H1 (cell line): ENCODE data around the gene GGA1.

Experiments used
- ATF3 ChIP-seq: IDR thresholded peaks from 2 replicates; pipeline ENCODE4 v1.6.1; 2011; ENCODE audit warnings: low read depth, mild to moderate bottlenecking, low read length; ENCODE audit not compliant: insufficient read depth
- CTCF ChIP-seq, 3 experiments: IDR thresholded peaks; 1 replicate in 2 of 3; 2 replicates in 1 of 3; pipeline versions ENCODE4 v1.5.1 to v1.6.1; 2011; ENCODE audit warnings: low read length in 3 of 3, mild to moderate bottlenecking in 3 of 3, inconsistent platforms in 2 of 3, low read depth in 1 of 3, moderate library complexity in 1 of 3; ENCODE audit not compliant: insufficient read depth in 1 of 3; ENCODE audit errors: control extremely low read depth in 1 of 3
- EGR1 ChIP-seq: IDR thresholded peaks from 2 replicates; pipeline ENCODE4 v1.6.1; 2011; ENCODE audit warnings: low read depth, low read length, borderline replicate concordance
- EZH2 ChIP-seq: fragments of 200-600 bp; sonication (generic); IDR thresholded peaks from 2 replicates; pipeline ENCODE4 v1.7.1; 2012; ENCODE audit warnings: low read depth, mild to moderate bottlenecking, moderate library complexity, low read length, inconsistent platforms; ENCODE audit not compliant: severe bottlenecking
- NRF1 ChIP-seq: IDR thresholded peaks from 2 replicates; pipeline ENCODE4 v1.6.1; 2011; ENCODE audit warnings: mild to moderate bottlenecking, low read depth, low read length, improper control_type of control experiment
- POLR2A ChIP-seq, 2 experiments: IDR thresholded peaks; 1 replicate in 1 of 2; 2 replicates in 1 of 2; pipeline ENCODE4 v1.6.1; 2011; ENCODE audit warnings: low read depth in 2 of 2, low read length in 2 of 2, mild to moderate bottlenecking in 2 of 2; ENCODE audit errors: control extremely low read depth in 1 of 2
- RAD21 ChIP-seq, 2 experiments: IDR thresholded peaks in 1 of 2; conservative IDR thresholded peaks in 1 of 2; 2 replicates each; pipeline ENCODE4 v1.6.1; 2011; ENCODE audit warnings: low read depth in 2 of 2, low read length in 2 of 2, improper control_type of control experiment in 1 of 2, inconsistent platforms in 1 of 2, mild to moderate bottlenecking in 1 of 2, moderate library complexity in 1 of 2
- RXRA ChIP-seq: IDR thresholded peaks from 2 replicates; pipeline ENCODE4 v1.6.1; 2011; ENCODE audit warnings: low read depth, mild to moderate bottlenecking, low read length, moderate library complexity; ENCODE audit not compliant: insufficient read depth
- SIN3A ChIP-seq, 2 experiments: IDR thresholded peaks in 1 of 2; conservative IDR thresholded peaks in 1 of 2; 2 replicates each; pipeline ENCODE4 v1.6.1; 2011 to 2012; ENCODE audit warnings: low read length in 2 of 2, improper control_type of control experiment in 1 of 2, low read depth in 1 of 2, mild to moderate bottlenecking in 1 of 2
- SIX5 ChIP-seq: IDR thresholded peaks from 2 replicates; pipeline ENCODE4 v1.6.1; 2011; ENCODE audit warnings: mild to moderate bottlenecking, low read depth, low read length
- TCF12 ChIP-seq: IDR thresholded peaks from 2 replicates; pipeline ENCODE4 v1.6.1; 2011; ENCODE audit warnings: low read depth, mild to moderate bottlenecking, low read length
- USF2 ChIP-seq: IDR thresholded peaks from 2 replicates; pipeline ENCODE4 v1.6.1; 2011; ENCODE audit warnings: low read length, improper control_type of control experiment
- ZNF274 ChIP-seq: IDR thresholded peaks from 2 replicates; pipeline ENCODE4 v1.7.0; 2012; ENCODE audit warnings: low read length, borderline replicate concordance; ENCODE audit errors: extremely low read depth

GRCh38 chr22:37659897-37660708, 51.5 kb downstream of the GGA1 start:
- TF ChIP-seq EZH2 = no peak
- no peak for TF ChIP-seq SIN3A (conservative IDR thresholded peaks at IDR 0.05 in 1 of 2, IDR thresholded peaks at IDR 0.05 in 1 of 2; ENCODE audit: low read depth in 1 of 2, low read length in 2 of 2)
- TF ChIP-seq RXRA = no peak
- no peak for TF ChIP-seq ZNF274
- no peak for TF ChIP-seq USF2
- no peak for TF ChIP-seq ATF3
- TF ChIP-seq SIX5 = no peak
- no peak for TF ChIP-seq EGR1
- no peak for TF ChIP-seq POLR2A (IDR thresholded peaks at IDR 0.05; ENCODE audit: control extremely low read depth in 1 of 2, low read depth in 2 of 2, low read length in 2 of 2)
- no peak for TF ChIP-seq CTCF (IDR thresholded peaks at IDR 0.05; ENCODE audit: control extremely low read depth in 1 of 3, insufficient read depth in 1 of 3, low read depth in 1 of 3, low read length in 3 of 3)
- no peak for TF ChIP-seq RAD21 (IDR thresholded peaks at IDR 0.05 in 1 of 2, conservative IDR thresholded peaks at IDR 0.05 in 1 of 2; ENCODE audit: low read depth in 2 of 2, low read length in 2 of 2)
- no peak for TF ChIP-seq TCF12
- TF ChIP-seq NRF1 = no peak
